SK-N-SH treated with all-trans-retinoic acid at 6 μM for 48 hours (cell line): ENCODE results near the gene DDI2.

Experiments used
- ATAC-seq: fragments of 200-7000 bp; cut with Tn5 transposase; 3 replicates; pipeline ENCODE4 v1.9.1; 2020; ENCODE audit warnings: mild to moderate bottlenecking, moderate library complexity
- BACH2 ChIP-seq: fragments of 250-450 bp; sonication (Bioruptor Pico); IDR thresholded peaks from 2 replicates; pipeline ENCODE4 v1.9.0; 2021; ENCODE audit warnings: mild to moderate bottlenecking, borderline replicate concordance
- CSDC2 ChIP-seq: fragments of 250-450 bp; sonication (Bioruptor Pico); IDR thresholded peaks from 2 replicates; pipeline ENCODE4 v1.5.0; 2020; ENCODE audit warnings: mild to moderate bottlenecking, moderate library complexity
- ESRRG ChIP-seq: fragments of 250-450 bp; sonication (Bioruptor Pico); IDR thresholded peaks from 2 replicates; pipeline ENCODE4 v1.6.1; 2021; ENCODE audit warnings: mild to moderate bottlenecking
- GLIS3 ChIP-seq: fragments of 250-450 bp; sonication (Bioruptor Pico); IDR thresholded peaks from 2 replicates; pipeline ENCODE4 v1.5.0; 2020; ENCODE audit warnings: mild to moderate bottlenecking, moderate library complexity
- ISL1 ChIP-seq: fragments of 250-450 bp; sonication (Bioruptor Pico); IDR thresholded peaks from 2 replicates; pipeline ENCODE4 v2.1.2; 2022; ENCODE audit warnings: mild to moderate bottlenecking, moderate library complexity
- OSR1 ChIP-seq: fragments of 250-450 bp; sonication (Bioruptor Pico); IDR thresholded peaks from 2 replicates; pipeline ENCODE4 v1.8.0; 2022; ENCODE audit warnings: moderate library complexity, mild to moderate bottlenecking, inconsistent platforms
- PPARA ChIP-seq: fragments of 250-450 bp; sonication (Bioruptor Pico); IDR thresholded peaks from 2 replicates; pipeline ENCODE4 v1.5.0; 2020; ENCODE audit warnings: mild to moderate bottlenecking, borderline replicate concordance
- RARB ChIP-seq: fragments of 250-450 bp; sonication (Bioruptor Pico); IDR thresholded peaks from 2 replicates; pipeline ENCODE4 v1.8.0; 2021; ENCODE audit warnings: mild to moderate bottlenecking, moderate library complexity
- SNAI2 ChIP-seq: fragments of 250-450 bp; sonication (Bioruptor Pico); IDR thresholded peaks from 2 replicates; pipeline ENCODE4 v1.5.0; 2020; ENCODE audit warnings: mild to moderate bottlenecking, moderate library complexity
- TOX ChIP-seq: fragments of 250-450 bp; sonication (Bioruptor Pico); IDR thresholded peaks from 2 replicates; pipeline ENCODE4 v1.8.0; 2021; ENCODE audit warnings: mild to moderate bottlenecking, moderate library complexity, borderline replicate concordance
- ZC3H10 ChIP-seq: fragments of 250-450 bp; sonication (Bioruptor Pico); IDR thresholded peaks from 2 replicates; pipeline ENCODE4 v1.5.1; 2021; ENCODE audit warnings: mild to moderate bottlenecking, moderate library complexity
- ZFP30 ChIP-seq: fragments of 450-650 bp; formaldehyde crosslinking; IDR thresholded peaks from 2 replicates; pipeline ENCODE4 v1.5.0; 2022; ENCODE audit warnings: mild to moderate bottlenecking, moderate library complexity
- ZNF565 ChIP-seq: fragments of 450-650 bp; formaldehyde crosslinking; conservative IDR thresholded peaks from 2 replicates; pipeline ENCODE4 v1.5.0; 2020; ENCODE audit warnings: low read depth, mild to moderate bottlenecking, moderate library complexity
- ZNF70 ChIP-seq: fragments of 450-650 bp; formaldehyde crosslinking; IDR thresholded peaks from 2 replicates; pipeline ENCODE4 v1.5.0; 2020; ENCODE audit warnings: mild to moderate bottlenecking, moderate library complexity
- ZNF8 ChIP-seq: fragments of 450-650 bp; formaldehyde crosslinking; IDR thresholded peaks from 2 replicates; pipeline ENCODE4 v1.5.0; 2020; ENCODE audit warnings: mild to moderate bottlenecking, moderate library complexity
- TF ChIP-seq, protein P1 (sequence below): fragments of 250-450 bp; sonication (Bioruptor Pico); IDR thresholded peaks from 2 replicates; pipeline ENCODE4 v1.8.0; 2021; ENCODE audit warnings: low read depth, mild to moderate bottlenecking, moderate library complexity, borderline replicate concordance
- TF ChIP-seq, protein P2 (sequence below): fragments of 250-450 bp; sonication (Bioruptor Pico); IDR thresholded peaks from 2 replicates; pipeline ENCODE4 v1.5.0; 2020; ENCODE audit warnings: mild to moderate bottlenecking, moderate library complexity
- TF ChIP-seq, protein P3 (sequence below): fragments of 250-450 bp; sonication (Bioruptor Pico); IDR thresholded peaks from 2 replicates; pipeline ENCODE4 v1.5.1; 2020; ENCODE audit warnings: low read depth, mild to moderate bottlenecking, moderate library complexity
- TF ChIP-seq, protein P4 (sequence below): fragments of 250-450 bp; sonication (Bioruptor Pico); IDR thresholded peaks from 2 replicates; pipeline ENCODE4 v1.8.0; 2020; ENCODE audit warnings: mild to moderate bottlenecking, moderate library complexity, borderline replicate concordance

DDI2 gene

DNA sequence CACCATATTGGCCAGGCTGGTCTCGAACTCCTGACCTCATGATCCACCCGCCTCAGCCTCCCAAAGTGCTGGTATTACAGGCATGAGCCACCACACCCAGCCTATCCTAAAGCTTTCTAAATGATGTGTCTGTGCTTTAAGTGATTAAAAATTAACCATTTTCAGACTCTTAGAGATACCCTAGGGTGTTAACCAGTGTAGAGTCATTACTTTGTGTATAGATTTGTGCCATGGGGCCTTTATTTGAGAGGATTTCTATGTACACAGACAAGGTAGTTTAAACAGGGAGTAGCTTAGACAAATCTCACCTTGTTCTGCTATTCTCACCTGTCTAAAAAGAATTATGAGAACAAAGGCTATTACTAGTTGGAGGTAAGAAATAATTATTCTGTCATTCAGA lies 54.2 kb downstream of the DDI2 start:
- no peak for ATAC-seq
- TF ChIP-seq SNAI2 = no peak
- no peak for TF ChIP-seq RARB (CRISPR knock-in tag)

DNA sequence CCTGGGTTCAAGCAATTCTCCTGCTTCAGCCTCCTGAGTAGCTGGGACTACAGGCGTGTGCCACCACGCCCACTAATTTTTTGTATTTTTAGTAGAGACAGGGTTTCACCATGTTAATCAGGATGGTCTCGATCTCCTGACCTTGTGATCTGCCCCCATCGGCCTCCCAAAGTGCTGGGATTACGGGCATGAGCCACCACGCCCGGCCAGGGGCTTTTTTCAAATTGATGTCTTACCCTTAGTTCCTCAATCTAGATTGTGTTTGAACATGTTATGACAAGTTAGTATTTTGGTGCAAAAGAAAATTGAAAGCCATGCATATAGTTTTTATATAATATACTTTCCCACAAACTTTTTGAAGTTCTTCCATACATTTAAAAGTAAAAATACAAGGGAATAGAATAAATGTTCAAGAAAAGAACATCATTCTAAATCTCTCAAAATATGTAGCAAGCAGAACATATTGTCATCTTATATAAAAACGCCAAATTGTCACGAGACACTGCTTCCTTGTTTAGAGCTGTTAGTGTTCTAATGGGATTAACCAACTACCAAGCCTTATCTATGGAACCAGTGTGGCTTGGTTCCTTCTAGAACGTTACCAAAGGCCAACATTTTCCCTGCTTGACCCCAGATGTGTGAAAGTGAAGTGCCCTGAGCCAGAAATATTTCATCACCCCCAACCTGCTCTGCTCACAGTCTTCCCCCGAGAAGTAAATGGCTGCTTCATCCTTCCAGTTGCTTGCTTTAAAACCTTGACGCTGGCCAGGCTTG lies 57.3 kb downstream of the DDI2 start:
- TF ChIP-seq TOX (CRISPR knock-in tag) (no peak), BACH2 (no peak), RARB (CRISPR knock-in tag) (no peak), ZNF565 (CRISPR knock-in tag) (no peak), ZFP30 (CRISPR knock-in tag) (no peak), CSDC2 (CRISPR knock-in tag) (no peak), ESRRG (no peak), GLIS3 (no peak), PPARA (CRISPR knock-in tag) (no peak), ZNF70 (CRISPR knock-in tag) (no peak), ISL1 (CRISPR knock-in tag) (no peak)
- TF ChIP-seq, protein P1, sequence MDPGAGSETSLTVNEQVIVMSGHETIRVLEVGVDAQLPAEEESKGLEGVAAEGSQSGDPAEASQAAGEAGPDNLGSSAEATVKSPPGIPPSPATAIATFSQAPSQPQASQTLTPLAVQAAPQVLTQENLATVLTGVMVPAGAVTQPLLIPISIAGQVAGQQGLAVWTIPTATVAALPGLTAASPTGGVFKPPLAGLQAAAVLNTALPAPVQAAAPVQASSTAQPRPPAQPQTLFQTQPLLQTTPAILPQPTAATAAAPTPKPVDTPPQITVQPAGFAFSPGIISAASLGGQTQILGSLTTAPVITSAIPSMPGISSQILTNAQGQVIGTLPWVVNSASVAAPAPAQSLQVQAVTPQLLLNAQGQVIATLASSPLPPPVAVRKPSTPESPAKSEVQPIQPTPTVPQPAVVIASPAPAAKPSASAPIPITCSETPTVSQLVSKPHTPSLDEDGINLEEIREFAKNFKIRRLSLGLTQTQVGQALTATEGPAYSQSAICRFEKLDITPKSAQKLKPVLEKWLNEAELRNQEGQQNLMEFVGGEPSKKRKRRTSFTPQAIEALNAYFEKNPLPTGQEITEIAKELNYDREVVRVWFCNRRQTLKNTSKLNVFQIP (CRISPR knock-in tag) = no peak
- TF ChIP-seq, protein P2, sequence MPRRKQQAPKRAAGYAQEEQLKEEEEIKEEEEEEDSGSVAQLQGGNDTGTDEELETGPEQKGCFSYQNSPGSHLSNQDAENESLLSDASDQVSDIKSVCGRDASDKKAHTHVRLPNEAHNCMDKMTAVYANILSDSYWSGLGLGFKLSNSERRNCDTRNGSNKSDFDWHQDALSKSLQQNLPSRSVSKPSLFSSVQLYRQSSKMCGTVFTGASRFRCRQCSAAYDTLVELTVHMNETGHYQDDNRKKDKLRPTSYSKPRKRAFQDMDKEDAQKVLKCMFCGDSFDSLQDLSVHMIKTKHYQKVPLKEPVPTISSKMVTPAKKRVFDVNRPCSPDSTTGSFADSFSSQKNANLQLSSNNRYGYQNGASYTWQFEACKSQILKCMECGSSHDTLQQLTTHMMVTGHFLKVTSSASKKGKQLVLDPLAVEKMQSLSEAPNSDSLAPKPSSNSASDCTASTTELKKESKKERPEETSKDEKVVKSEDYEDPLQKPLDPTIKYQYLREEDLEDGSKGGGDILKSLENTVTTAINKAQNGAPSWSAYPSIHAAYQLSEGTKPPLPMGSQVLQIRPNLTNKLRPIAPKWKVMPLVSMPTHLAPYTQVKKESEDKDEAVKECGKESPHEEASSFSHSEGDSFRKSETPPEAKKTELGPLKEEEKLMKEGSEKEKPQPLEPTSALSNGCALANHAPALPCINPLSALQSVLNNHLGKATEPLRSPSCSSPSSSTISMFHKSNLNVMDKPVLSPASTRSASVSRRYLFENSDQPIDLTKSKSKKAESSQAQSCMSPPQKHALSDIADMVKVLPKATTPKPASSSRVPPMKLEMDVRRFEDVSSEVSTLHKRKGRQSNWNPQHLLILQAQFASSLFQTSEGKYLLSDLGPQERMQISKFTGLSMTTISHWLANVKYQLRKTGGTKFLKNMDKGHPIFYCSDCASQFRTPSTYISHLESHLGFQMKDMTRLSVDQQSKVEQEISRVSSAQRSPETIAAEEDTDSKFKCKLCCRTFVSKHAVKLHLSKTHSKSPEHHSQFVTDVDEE (CRISPR knock-in tag) = no peak
- TF ChIP-seq, protein P3, sequence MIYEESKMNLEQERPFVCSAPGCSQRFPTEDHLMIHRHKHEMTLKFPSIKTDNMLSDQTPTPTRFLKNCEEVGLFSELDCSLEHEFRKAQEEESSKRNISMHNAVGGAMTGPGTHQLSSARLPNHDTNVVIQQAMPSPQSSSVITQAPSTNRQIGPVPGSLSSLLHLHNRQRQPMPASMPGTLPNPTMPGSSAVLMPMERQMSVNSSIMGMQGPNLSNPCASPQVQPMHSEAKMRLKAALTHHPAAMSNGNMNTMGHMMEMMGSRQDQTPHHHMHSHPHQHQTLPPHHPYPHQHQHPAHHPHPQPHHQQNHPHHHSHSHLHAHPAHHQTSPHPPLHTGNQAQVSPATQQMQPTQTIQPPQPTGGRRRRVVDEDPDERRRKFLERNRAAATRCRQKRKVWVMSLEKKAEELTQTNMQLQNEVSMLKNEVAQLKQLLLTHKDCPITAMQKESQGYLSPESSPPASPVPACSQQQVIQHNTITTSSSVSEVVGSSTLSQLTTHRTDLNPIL (CRISPR knock-in tag) = no peak
- no peak for ATAC-seq

DNA sequence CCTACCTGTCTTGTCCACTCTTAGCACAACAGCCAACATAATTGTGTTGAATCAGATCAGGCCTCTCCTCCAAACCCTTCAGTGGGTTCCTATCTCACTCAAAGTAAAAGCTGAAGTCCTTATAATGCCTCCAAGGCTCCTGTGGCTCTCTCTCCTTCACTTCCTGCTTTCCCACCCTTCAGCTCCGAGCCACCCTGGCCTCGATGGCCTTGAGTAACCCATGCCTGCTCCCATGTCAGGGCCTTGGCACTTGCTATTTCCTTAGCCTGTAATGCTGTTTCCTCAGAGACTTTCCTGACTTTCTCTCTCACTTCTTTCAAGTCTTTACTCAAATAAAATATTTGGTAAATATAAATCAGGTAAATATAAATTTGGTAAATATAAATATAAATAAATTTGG lies 58.8 kb downstream of the DDI2 start:
- no peak for ATAC-seq
- TF ChIP-seq PPARA (CRISPR knock-in tag) (no peak), ISL1 (CRISPR knock-in tag) (no peak), ZFP30 (CRISPR knock-in tag) (no peak)

DNA sequence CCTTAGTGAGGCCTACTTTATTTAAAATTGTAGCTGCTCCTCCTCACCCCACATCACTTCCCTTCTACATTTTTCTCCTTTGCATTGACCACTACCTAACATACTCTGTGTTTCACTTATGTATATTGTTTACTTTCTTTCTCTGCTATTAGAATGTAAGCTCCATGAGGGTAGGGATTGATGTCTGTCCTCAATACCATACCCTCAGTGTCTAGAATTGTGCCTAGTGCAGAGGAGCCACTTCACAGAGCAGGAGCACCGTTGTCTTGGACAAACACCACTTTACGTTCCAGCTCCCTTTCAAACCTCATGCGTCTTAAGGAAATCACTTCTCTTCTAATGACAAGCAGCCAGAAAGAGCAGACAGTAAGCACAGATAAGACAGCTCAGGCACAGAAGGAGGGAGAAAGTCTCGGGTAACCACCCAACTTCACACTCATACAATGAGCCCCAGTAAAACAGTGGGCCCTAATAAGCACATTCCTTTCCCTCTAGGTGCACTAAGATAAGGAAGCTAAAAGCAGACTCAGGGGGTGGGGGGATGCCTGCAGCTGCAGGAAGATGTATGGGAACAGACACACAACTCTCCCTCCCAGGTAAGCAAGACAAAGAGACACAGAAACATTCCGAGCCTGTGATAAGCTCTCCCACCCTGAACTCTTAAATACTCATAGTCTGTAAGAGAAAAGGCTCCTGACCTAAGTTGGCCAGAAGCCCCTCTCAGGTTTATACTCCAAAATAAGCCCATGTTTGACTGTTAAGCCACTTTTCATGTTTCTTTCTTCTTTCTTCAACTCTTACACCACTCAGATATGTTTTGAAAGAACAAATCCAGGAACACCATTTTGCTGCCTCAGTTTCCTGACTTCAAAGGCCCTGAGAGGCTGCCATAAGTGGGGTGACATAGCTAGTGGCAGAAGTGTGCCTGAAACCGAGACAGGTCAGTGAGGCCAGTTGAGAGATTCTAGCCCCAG lies 59.7 kb downstream of the DDI2 start:
- TF ChIP-seq SNAI2 (no peak), TOX (CRISPR knock-in tag) (no peak), CSDC2 (CRISPR knock-in tag) (no peak), ZFP30 (CRISPR knock-in tag) (no peak)
- TF ChIP-seq, protein P4, sequence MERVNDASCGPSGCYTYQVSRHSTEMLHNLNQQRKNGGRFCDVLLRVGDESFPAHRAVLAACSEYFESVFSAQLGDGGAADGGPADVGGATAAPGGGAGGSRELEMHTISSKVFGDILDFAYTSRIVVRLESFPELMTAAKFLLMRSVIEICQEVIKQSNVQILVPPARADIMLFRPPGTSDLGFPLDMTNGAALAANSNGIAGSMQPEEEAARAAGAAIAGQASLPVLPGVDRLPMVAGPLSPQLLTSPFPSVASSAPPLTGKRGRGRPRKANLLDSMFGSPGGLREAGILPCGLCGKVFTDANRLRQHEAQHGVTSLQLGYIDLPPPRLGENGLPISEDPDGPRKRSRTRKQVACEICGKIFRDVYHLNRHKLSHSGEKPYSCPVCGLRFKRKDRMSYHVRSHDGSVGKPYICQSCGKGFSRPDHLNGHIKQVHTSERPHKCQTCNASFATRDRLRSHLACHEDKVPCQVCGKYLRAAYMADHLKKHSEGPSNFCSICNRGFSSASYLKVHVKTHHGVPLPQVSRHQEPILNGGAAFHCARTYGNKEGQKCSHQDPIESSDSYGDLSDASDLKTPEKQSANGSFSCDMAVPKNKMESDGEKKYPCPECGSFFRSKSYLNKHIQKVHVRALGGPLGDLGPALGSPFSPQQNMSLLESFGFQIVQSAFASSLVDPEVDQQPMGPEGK (CRISPR knock-in tag) = no peak
- no peak for ATAC-seq

DNA sequence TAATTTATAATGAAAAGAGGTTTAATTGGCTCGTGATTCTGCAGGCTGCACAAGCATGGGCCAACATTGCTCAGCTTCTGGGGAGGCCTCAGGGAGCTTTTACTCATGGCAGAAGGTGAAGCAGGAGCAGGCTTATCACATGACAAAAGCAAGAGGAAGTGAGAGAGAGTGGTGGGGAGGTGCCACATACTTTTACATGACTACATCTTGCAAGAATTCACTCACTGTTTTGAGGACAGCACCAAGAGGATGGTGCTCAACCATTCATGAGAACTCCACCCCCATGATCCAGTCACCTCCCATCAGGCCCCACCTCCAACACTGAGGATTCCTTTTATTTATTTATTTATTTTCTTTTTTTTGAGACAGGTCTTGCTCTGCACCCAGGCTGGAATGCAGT lies 61.3 kb downstream of the DDI2 start:
- peak; percentile 38 for ATAC-seq
- TF ChIP-seq OSR1 (no peak), RARB (CRISPR knock-in tag) (no peak), GLIS3 (no peak), ESRRG (no peak), ZNF565 (CRISPR knock-in tag) (no peak), ZNF8 (no peak), ZC3H10 (CRISPR knock-in tag) (no peak), SNAI2 (no peak), ZNF70 (CRISPR knock-in tag) (no peak)
- TF ChIP-seq, protein P2 (CRISPR knock-in tag) = no peak
- TF ChIP-seq, protein P4 (CRISPR knock-in tag) = no peak
